Smooth muscle cell of the brain vasculature (primary cell): ENCODE measurements around the gene ACP4.
"Not testable (repeated sequence)": the region's sequence is repeated elsewhere in the genome, so short reads cannot be mapped to it uniquely, and the experiment has no call there.

Experiments
- DNase-seq: peaks from one replicate; pipeline ENCODE4 v3.0.0-alpha.2; 2012; ENCODE audit warnings: low read depth, low spot score

The ACP4 gene, protein sequence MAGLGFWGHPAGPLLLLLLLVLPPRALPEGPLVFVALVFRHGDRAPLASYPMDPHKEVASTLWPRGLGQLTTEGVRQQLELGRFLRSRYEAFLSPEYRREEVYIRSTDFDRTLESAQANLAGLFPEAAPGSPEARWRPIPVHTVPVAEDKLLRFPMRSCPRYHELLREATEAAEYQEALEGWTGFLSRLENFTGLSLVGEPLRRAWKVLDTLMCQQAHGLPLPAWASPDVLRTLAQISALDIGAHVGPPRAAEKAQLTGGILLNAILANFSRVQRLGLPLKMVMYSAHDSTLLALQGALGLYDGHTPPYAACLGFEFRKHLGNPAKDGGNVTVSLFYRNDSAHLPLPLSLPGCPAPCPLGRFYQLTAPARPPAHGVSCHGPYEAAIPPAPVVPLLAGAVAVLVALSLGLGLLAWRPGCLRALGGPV

DNA sequence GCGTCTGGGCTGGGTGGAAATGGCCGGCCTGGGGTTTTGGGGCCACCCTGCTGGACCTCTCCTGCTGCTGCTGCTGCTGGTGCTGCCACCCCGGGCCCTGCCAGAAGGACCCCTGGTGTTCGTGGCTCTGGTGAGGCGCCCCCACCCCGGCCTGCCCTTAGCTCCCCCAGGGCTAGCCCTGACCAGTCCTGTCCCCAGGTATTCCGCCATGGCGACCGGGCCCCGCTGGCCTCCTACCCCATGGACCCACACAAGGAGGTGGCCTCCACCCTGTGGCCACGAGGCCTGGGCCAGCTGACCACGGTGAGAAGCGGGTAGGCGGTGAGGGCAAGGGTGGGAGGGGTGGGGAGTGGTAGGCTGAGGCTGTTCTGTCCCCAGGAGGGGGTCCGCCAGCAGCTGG lies at the start of gene ACP4:
Gene ACP4, plus strand, starts transcription at position 20 of the 400 bp plus-strand sequence. Its CDS starts 0 bp downstream, at position 20.
- DNase-seq: no peak

GRCh38 chr19:50741179-50741933 lies 48.9 kb upstream of the ACP4 start:
- DNase-seq: no peak

DNA sequence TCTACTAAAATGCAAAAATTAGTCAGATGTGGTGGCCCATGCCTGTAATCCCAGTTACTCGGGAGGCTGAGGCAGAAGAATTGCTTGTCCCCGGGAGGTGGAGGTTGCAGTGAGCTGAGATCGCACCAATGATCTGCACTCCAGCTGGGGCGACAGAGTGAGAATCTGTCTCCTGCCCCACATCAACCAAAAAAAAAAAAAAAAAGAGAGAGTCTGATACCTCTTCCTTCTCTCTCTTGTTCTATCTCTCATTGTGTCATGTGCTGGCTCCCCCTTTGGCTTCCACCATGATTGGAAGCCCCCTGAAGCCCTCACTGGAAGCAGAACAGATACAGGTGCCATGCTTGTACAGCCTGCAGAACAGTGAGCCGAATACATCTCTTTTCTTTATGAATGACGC lies 46.7 kb upstream of the ACP4 start:
- DNase-seq: no peak

- DNase-seq: no peak
Observed at GRCh38 chr19:50745221-50745620, 45.0 kb upstream of the ACP4 start.

DNA sequence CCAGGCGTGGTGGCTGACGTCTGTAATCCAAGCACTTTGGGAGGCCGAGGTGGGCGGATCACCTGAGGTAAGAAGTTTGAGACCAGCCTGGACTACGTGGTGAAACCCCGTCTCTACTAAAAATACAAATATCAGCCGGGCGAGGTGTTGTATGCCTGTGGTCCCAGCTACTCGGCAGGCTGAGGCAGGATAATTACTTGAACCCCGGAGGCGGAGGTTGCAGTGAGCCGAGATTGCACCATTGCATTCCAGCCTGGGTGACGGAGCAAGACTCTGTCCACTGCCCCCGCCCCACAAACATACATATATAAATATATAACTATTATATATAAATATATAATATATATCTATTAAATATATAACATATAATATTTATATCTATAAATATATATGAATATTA lies 43.1 kb upstream of the ACP4 start:
- not testable (repeated sequence) for DNase-seq

GRCh38 chr19:50749490-50749889 lies 40.7 kb upstream of the ACP4 start:
- no peak for DNase-seq

DNA sequence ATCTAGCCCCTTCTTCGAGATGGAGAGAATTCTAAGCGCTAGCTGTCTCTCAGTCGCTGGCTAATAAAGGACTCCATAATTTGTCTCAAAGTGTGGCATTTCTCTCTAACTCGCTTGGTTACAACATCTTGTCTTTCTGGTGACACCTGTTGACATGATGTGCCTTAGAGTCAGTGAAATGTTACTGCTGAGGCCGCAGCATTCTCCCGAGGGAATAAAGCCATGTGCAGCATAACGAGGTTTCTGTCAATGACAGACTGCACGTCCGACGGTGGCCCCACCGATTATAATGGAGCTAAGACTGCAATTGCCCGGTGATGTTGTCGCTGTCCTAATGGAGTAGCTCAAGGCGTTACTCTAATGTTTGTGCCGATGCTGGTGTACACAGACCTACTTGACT lies 40.2 kb upstream of the ACP4 start:
- DNase-seq: no peak

DNA sequence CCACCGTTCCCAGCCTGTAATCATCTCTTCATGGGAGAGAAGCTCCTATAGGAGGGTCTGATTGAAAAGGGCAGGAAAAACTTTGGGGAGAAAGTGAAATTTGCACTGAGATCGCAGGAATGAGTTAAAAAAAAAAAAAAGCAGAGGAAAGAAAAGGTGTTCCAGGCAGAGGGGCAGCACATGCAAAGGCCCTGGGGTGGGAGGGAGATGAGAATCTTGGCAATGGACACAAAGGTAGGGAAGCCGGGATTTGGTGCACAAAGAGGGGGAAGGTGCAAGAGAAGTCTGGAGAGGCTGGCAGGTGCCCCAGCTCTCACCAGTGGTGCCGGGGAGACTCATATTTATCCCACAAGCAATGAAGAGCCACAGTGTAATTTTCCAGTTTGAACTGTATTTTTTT lies 36.3 kb upstream of the ACP4 start:
- no peak for DNase-seq

GRCh38 chr19:50756244-50756643 lies 34.0 kb upstream of the ACP4 start:
- DNase-seq: not testable (repeated sequence)

GRCh38 chr19:50757624-50758023 lies 32.6 kb upstream of the ACP4 start:
- not testable (repeated sequence) for DNase-seq

DNA sequence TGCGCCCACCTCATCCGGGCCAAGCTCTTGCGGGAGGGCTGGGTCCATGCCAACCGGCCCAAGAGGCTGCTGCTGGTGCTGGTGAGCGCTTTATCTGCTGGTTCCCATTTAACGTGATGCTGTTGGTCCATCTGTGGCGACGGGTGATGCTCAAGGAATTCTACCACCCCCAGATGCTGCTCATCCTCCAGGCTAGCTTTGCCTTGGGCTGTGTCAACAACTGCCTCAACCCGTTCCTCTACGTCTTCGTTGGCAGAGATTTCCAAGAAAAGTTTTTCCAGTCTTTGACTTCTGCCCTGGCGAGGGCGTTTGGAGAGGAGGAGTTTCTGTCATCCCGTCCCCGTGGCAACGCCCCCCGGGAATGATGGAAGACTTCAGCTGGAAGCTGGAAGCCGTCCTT lies 31.1 kb upstream of the ACP4 start:
- not testable (repeated sequence) for DNase-seq

DNA sequence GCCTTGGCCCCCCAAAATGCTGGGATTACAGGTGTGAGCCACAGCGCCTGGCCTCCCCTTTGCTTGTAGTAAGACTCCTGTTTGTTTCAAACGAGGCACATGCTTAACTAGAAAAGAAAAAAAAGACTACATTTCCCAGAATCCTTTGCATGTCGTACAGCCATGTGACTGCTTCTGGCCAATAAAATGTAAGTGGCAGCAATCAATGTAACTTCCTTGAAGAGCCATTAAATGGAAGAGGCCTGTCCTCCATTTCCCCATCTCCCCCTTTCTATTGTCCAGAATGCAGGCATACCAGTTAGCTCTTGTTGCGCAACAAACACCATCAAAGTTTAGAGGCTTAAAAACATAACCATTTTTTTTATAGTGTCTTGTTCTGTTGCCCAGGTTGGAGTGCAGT lies 30.3 kb upstream of the ACP4 start:
- no peak for DNase-seq

DNA sequence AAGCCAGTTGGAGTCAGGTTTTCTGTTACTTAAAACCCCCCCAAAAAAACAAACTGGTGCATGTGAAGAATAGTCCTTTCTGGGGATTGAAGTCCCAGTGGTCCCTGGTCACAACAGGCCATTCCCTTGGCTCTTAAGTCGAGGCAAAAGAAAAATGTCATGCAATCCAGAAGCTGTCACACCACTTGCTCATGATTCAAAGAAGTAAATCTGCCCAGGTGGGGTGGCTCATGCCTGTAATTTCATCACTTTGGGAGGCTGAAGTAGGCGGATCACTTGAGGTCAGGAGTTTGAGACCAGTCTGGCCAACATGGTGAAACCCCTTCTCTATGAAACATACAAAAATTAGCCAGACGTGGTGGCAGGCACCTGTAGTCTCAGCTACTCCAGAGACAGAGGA lies 28.7 kb upstream of the ACP4 start:
- DNase-seq: not testable (repeated sequence)

DNA sequence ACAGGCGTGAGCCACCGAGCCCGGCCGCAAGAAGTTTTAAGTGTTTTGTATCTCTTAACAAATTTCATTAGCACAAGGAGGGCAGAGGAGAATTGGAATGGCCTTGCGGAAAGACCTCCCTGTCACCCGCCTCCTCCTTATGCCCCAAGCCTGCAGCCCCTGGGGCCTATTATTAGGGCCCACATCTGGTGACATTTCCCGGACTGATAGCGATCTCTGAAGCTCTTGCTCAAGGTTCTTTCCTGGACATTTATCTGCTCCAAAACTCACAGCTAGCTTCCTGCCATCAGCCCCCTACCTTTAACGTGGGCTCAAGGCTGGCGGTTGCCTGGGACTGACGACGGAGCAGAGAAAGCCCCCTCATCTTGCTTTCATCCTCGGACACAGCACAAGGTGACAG lies 26.7 kb upstream of the ACP4 start:
- DNase-seq: not testable (repeated sequence)

DNA sequence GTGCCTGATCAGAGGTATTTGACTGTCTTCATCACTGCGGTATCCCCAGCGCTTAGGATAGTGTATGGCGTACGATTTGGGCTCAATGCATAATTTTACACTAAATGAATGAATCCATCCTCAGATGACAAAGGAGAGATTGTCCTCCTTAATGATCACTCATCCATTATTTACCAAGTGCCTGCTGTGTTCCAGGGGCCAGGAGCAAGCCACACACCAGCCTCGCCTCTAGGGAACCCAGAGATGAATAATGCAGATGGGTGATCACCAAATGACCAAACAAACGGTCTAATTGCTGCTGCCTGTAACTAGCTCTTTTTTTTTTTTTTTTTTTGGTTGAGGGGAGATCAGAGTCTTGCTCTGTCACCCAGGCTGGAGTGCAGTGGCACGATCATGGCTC lies 25.8 kb upstream of the ACP4 start:
- no peak for DNase-seq

- not testable (repeated sequence) for DNase-seq
Observed at GRCh38 chr19:50766746-50767145, 23.5 kb upstream of the ACP4 start.

- not testable (repeated sequence) for DNase-seq
Observed at GRCh38 chr19:50767263-50767662, 23.0 kb upstream of the ACP4 start.

DNA sequence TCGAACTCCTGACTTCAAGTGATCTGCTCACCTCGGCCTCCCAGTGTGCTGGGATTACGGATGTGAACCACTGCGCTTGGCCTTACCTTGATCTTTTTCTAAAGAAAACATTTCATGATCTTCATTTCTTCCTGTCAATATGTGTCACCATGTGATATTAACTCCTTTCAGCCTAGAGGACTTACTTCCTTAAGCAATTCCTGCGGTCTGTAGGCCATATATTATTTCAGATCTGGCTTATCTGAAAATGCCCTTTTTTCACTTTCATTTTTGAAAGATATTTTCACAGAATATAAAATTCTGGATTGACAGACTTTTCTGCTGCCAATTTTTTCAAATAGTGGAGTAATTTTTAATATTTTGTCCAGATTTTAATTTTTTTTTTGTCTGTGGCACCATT lies 21.9 kb upstream of the ACP4 start:
- DNase-seq: no peak

- not testable (repeated sequence) for DNase-seq
Observed at GRCh38 chr19:50770164-50770563, 20.1 kb upstream of the ACP4 start, which contains the start of gene GPR32. Gene GPR32 (plus strand): TSS chr19:50770464. CDS start chr19:50770601, 137 bp downstream.

GRCh38 chr19:50770888-50771287 lies 19.3 kb upstream of the ACP4 start:
- no peak for DNase-seq

DNA sequence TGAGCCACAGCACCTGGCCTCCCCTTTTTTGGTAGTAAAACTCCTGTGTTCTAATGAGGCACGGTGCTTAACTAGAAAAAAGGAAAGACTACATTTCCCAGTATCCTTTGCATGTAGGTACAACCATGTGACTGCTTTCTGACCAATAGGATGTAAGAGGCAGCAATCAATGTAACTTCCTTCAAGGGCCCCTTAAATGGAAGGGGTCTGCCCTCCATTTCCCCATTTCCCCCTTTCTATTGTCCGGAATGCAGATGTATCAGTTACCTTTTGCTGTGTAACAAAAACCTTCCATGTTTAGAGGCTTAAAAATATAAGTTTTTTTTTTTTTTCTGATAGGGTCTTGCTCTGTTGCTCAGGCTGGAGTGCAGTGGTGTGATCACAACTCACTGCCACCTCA lies 17.7 kb upstream of the ACP4 start:
- DNase-seq: no peak

DNA sequence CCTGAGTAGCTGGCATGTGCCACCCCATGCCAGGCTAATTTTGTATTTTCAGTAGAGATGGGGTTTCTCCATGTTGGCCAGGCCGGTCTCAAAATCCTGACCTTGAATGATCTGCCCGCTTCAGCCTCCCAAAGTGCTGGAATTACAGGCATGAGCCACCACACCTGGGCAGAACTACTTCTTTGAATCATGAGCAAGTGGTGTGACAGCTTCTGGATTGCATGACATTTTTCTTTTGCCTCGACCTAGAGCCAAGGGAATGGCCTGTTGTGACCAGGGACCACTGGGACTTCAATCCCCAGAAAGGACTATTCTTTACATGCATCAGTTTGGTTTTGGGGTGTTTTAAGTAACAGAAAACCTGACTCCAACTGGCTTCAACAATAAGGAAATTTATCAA lies 17.3 kb upstream of the ACP4 start:
- DNase-seq: not testable (repeated sequence)

- not testable (repeated sequence) for DNase-seq
Observed at GRCh38 chr19:50773454-50773853, 16.8 kb upstream of the ACP4 start.
